Measurements from ENCODE around the gene AKNAD1.

Gene AKNAD1

DNA sequence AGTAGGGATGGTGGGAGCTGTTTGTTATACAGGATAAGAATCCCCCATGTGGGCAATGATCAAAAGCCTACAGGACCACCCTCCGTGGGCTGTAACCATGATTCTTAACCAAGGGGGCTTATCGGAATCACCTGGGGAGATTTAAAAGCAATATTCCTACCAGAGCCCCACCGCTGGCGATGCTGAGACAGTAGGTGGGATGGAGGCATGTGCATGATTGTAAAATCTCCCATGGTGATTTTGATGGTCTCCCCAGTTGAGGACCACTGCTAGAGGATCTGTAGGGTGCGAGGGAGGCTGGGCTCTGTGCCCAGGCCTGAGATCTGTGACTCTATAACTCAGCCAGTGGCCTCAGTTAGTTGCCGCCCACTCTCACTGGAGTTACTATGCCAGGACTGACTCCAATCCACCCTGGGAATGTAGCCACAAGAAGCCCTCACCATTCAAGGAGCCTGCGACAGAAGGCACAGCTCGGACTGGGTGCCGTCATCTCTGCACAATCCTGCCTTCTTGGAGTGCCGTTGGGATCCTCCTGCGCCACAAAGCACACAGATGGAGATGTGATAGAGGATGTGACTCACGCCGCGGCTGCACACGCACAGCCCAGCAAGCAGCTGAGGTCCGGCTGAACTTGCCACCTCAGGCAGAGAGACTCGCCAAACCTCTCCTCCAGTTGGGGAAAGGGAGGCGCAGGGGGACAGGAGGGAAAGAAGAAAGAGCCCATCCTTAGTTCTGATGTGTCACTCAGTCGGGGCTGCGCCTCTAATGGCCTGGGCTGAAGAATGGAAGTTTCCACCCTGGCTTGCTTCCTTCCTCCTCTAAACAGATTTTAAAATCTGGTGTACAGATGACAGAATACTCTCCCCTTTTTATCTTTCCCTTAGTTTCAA, 26.5 kb downstream of the AKNAD1 start:
- peak; percentile 62 for DNase-seq (ENCODE audit: low read depth)

DNA sequence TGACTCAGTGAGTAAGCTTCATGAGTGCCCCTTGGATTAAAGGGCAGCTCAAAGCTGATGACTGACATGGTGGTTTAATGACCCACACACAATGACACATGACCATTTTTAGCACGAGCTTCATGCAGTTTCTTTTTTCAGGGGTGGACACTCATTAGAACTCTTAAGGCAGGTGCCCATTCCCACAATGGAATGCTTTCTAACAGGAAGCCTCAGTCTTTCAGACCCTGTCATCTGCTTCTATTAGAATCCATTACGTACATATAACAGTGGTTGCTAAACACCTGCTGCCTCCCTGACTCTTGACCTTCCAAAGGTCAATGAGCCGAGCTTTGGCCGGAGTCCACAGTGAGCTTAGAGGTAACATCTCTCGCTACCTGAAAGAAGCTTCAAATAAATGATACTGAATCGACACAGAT, 27.4 kb downstream of the AKNAD1 start:
- no peak for DNase-seq (ENCODE audit: low read depth)

DNA sequence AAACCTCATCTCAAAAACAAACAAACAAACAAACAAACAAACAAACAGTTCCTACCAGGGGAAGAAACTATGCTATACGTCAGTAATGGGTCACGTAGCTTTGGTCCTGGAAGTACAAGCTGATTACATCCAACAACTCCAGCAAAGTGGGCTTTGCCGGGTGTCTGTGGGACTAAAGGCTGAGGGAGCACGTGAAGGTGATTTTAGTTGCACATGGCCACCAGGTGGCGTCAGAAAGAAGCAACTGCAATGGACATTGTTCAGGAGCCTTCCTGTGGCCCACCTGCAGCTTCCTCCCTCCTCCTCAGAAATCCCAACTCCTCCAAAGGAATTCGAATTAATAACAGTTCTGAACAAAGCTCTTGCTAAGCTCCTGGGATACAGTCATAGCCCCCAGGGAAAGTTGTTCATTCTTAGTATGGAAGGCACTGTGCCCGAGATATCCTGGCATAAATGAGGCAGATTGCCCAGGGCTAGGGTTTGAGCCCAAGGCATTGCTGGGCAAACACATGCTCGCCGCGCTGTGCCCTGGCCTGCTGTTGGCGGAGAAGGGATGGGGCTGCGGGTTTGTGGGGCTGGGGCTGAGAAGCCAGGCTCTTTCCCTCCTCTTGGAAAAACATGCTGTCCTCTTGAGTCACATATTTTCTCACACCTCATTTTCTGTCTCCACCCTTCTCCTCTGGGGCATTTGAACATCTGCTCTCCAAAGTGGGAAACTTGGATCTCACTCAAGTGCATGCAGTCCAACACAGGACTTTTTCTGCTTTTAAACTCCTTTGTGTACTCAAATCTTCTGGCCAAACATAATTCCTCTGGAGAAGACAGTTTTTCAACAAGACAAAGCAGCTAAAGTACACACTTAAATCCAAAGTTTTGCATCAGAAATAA, 28.6 kb downstream of the AKNAD1 start:
- DNase-seq (ENCODE audit: low read depth): peak; percentile 79

GRCh38 chr1:108826081-108826635, 30.7 kb downstream of the AKNAD1 start:
- no peak for DNase-seq (ENCODE audit: low read depth)

DNA sequence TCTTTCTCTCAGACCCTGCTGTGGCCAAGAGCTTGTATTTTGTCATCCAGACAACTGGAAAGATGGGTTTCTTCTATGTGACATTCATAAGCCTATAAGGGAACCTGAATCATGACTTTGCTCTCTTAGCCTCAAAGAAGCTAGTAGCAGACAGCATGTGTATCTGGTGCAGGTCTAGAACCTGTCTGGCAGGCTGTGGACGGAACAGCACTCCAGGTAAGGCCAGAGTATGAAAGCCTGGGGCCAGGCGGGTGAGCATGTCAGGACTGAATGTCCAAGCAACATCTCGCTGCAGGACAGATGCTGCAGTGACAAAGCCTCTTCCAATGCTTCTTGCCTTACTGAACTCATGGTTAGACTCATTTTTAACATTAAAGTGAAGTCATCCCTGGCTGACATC, 32.8 kb downstream of the AKNAD1 start:
- DNase-seq (ENCODE audit: low read depth): no peak

- no peak for DNase-seq (ENCODE audit: low read depth)
Observed at GRCh38 chr1:108823632-108824031, 33.3 kb downstream of the AKNAD1 start.

GRCh38 chr1:108819878-108820277, 37.0 kb downstream of the AKNAD1 start:
- DNase-seq (ENCODE audit: low read depth): no peak

GRCh38 chr1:108817811-108818210, 39.1 kb downstream of the AKNAD1 start:
- DNase-seq (ENCODE audit: low read depth): no peak

- DNase-seq (ENCODE audit: low read depth): peak; percentile 58
Observed at GRCh38 chr1:108817016-108817415, 39.9 kb downstream of the AKNAD1 start.

GRCh38 chr1:108816049-108816893, 40.6 kb downstream of the AKNAD1 start:
- peak; percentile 93 for DNase-seq (ENCODE audit: low read depth)

DNA sequence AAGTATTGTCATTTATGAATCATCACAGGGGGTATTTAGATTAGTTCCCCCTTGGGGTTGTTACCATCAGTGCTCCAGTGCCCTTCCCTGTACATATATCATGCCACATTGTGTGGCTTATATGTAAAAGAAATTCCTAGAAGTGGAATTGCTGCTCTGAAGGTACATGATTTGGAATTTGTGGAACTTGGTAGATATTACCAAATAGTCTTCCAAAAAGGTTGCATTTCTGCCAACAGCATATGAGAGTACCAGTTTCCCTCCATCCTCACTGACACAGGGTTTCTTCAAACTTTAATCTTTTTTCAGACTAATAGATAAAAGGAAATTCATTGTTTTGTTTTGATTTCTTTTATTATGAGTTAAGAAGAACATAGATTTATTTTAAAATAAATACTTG, 41.3 kb downstream of the AKNAD1 start:
- DNase-seq (ENCODE audit: low read depth): no peak

GRCh38 chr1:108814343-108815125, 42.4 kb downstream of the AKNAD1 start:
- DNase-seq (ENCODE audit: low read depth): no peak

GRCh38 chr1:108813326-108813725, 43.6 kb downstream of the AKNAD1 start:
- DNase-seq (ENCODE audit: low read depth): no peak

DNA sequence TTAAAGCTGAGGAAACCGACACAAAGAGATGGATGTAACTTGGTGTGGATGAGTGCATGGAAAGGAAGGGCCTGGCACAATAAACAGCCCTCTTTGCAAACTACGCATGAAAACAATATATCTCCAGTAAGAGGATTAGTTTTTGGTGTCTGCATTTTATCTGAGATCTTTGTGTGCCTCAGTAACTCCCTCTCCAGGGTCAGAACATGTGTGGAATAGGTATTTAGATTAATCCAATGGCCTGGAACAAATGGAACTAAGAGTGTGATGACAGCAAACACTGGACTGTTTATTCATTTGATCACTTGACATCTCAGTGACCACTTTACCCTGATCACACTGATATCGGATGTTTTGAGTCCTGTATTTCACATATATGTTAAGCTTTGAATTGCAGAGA, 45.3 kb downstream of the AKNAD1 start:
- DNase-seq (ENCODE audit: low read depth): no peak

GRCh38 chr1:108808438-108808837, 48.5 kb downstream of the AKNAD1 start:
- no peak for DNase-seq (ENCODE audit: low read depth)

- no peak for DNase-seq (ENCODE audit: low read depth)
Observed at GRCh38 chr1:108803548-108803947, 53.3 kb downstream of the AKNAD1 start.

- no peak for DNase-seq (ENCODE audit: low read depth)
Observed at GRCh38 chr1:108801101-108801500, 55.8 kb downstream of the AKNAD1 start.

DNA sequence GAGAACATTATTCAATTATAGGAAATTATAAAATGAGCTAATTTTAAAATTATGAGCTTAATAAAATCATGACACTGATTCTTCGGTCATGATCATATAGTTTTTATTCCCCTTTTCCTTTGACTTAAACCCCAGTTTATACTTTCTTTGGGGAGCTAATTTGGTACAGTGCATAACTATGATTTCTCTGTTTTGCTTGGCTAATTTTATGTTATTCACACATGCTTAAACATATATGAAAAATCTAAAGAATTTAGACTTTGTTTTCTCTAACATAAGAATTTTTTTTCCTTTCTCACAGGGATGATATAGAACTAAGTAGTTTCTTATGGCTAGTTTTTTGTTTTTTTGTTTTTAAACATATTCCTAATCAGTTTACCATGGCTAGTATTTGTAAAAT, 57.9 kb downstream of the AKNAD1 start:
- no peak for DNase-seq (ENCODE audit: low read depth)

DNA sequence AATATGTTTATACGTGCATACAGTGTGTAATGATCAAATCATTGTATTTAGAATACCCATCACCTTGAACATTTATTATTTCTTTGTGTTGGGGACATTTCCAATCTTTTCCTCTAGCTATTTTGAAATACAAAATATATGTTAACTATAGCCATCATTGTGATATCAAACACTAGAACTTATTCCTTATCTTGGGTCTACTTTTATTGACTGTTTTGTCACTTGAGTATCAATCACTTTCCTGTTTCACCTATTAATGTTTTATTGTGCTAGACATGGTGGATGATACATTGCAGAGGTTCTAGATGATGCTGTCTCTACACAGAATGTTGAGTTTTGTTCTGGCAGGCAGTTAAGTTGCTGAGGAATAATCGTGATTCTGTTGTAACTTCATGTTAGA, 64.5 kb downstream of the AKNAD1 start:
- no peak for DNase-seq (ENCODE audit: low read depth)

GRCh38 chr1:108791790-108792189, 65.1 kb downstream of the AKNAD1 start:
- DNase-seq (ENCODE audit: low read depth): no peak

GRCh38 chr1:108785880-108786279, 71.0 kb downstream of the AKNAD1 start:
- DNase-seq (ENCODE audit: low read depth): no peak

All from fibroblast of the conjunctiva (primary cell).